Osteoblast (primary cell): ENCODE results near the gene MACROD2. TPM values are rescaled to one million over a fixed set of nuclear protein-coding genes. Genes with fewer than 3 reads are reported as not detected.

Experiments used
- DNase-seq: peaks from one replicate; pipeline ENCODE4 v3.0.0; 2011; ENCODE audit warnings: low spot score, mixed read lengths; ENCODE audit not compliant: insufficient read length; ENCODE audit errors: missing footprints
- H2AFZ ChIP-seq: 2 replicates; pipeline ENCODE4 v1.6.0; 2011; ENCODE audit warnings: mild to moderate bottlenecking, low read length
- H3K27ac ChIP-seq: 2 replicates; pipeline ENCODE4 v1.5.1; 2011; ENCODE audit warnings: mild to moderate bottlenecking, low read depth, low read length, moderate library complexity
- H3K27me3 ChIP-seq: 2 replicates; pipeline ENCODE4 v1.6.0; 2012; ENCODE audit warnings: mild to moderate bottlenecking, control low read depth, inconsistent platforms, low read length, moderate library complexity; ENCODE audit not compliant: insufficient read depth
- H3K36me3 ChIP-seq: 2 replicates; pipeline ENCODE4 v1.5.1; 2011; ENCODE audit warnings: mild to moderate bottlenecking, low read length, control low read depth, moderate library complexity; ENCODE audit not compliant: insufficient read depth
- H3K4me1 ChIP-seq: 2 replicates; pipeline ENCODE4 v1.5.1; 2011; ENCODE audit warnings: mild to moderate bottlenecking, low read length, control low read depth, moderate library complexity; ENCODE audit not compliant: insufficient read depth
- H3K4me2 ChIP-seq: 2 replicates; pipeline ENCODE4 v1.6.0; 2011; ENCODE audit warnings: mild to moderate bottlenecking, low read length; ENCODE audit not compliant: insufficient read depth
- H3K4me3 ChIP-seq: fragments of 200-600 bp; sonication (generic); 3 replicates; pipeline ENCODE4 v1.5.1; 2012; ENCODE audit warnings: mild to moderate bottlenecking, low read length, inconsistent platforms; ENCODE audit not compliant: insufficient read depth
- H3K79me2 ChIP-seq: 2 replicates; pipeline ENCODE4 v1.6.0; 2012; ENCODE audit warnings: mild to moderate bottlenecking, low read length, control low read depth, inconsistent platforms; ENCODE audit not compliant: insufficient read depth
- H3K9me3 ChIP-seq: 2 replicates; pipeline ENCODE4 v1.5.1; 2011; ENCODE audit warnings: low read depth, low read length, control low read depth
- H4K20me1 ChIP-seq: 2 replicates; pipeline ENCODE4 v1.6.0; 2012; ENCODE audit warnings: mild to moderate bottlenecking, low read length, control low read depth; ENCODE audit not compliant: insufficient read depth
- CTCF ChIP-seq: IDR thresholded peaks from 2 replicates; pipeline ENCODE4 v1.5.1; 2011; ENCODE audit warnings: mild to moderate bottlenecking, low read depth, low read length, moderate library complexity; ENCODE audit errors: extremely low read depth
- total RNA-seq: library from RNA; depleted of rRNA; stranded (reverse); fragments of >200 nt; gene quantifications from 2 replicates; pipeline ENCODE4 v1.2.3, GENCODE V29; 2012

MACROD2 gene
- total RNA-seq, 1 donor, result 4.0 TPM

- Histone ChIP-seq H3K4me3 (no peak overlapping the region), H3K9me3 (peaks cover 2% of the 10 kb centered on the region), H3K4me1 (no peaks in the 10 kb centered on the region), H3K27ac (no peak overlapping the region), H3K79me2 (no peaks in the 10 kb centered on the region), H4K20me1 (no peaks in the 10 kb centered on the region), H3K27me3 (no peaks in the 10 kb centered on the region), H3K4me2 (no peak overlapping the region), H3K36me3 (no peaks in the 10 kb centered on the region), H2AFZ (no peak overlapping the region)
- no peak for DNase-seq
- no peak for TF ChIP-seq CTCF
These were observed 1852.0 kb downstream of the MACROD2 start for GRCh38 chr20:15847196-15847784.

GRCh38 chr20:15848126-15848525 lies 1852.8 kb downstream of the MACROD2 start:
- Histone ChIP-seq H3K27me3 (no peaks in the 10 kb centered on the region), H2AFZ (no peak overlapping the region), H3K4me2 (no peak overlapping the region), H4K20me1 (no peaks in the 10 kb centered on the region), H3K4me3 (no peak overlapping the region), H3K27ac (no peak overlapping the region), H3K36me3 (no peaks in the 10 kb centered on the region), H3K4me1 (no peaks in the 10 kb centered on the region), H3K9me3 (peaks cover 2% of the 10 kb centered on the region), H3K79me2 (no peaks in the 10 kb centered on the region)
- TF ChIP-seq CTCF, result no peak
- DNase-seq, result no peak

- Histone ChIP-seq H3K36me3 (no peaks in the 10 kb centered on the region), H4K20me1 (no peaks in the 10 kb centered on the region), H3K27me3 (no peaks in the 10 kb centered on the region), H3K4me1 (no peaks in the 10 kb centered on the region), H3K27ac (no peak overlapping the region), H2AFZ (no peak overlapping the region), H3K4me2 (no peak overlapping the region), H3K9me3 (peaks cover 2% of the 10 kb centered on the region), H3K4me3 (no peak overlapping the region), H3K79me2 (no peaks in the 10 kb centered on the region)
- no peak for DNase-seq
- TF ChIP-seq CTCF, result no peak
These were observed 1853.8 kb downstream of the MACROD2 start for GRCh38 chr20:15848995-15849610.

GRCh38 chr20:15851576-15852215 lies 1856.4 kb downstream of the MACROD2 start:
- H3K79me2 ChIP-seq, result no peaks in the 10 kb centered on the region
- no peak for TF ChIP-seq CTCF

More at GRCh38 chr20:15851576-15852215, 1856.4 kb downstream of the MACROD2 start:
- no peaks in the 10 kb centered on the region for H3K4me1 ChIP-seq
- no peak overlapping the region for H2AFZ ChIP-seq
- peaks cover 2% of the 10 kb centered on the region for H3K9me3 ChIP-seq
- no peak for DNase-seq
- no peak overlapping the region for H3K27ac ChIP-seq
- H3K4me2 ChIP-seq, result no peak overlapping the region
- no peaks in the 10 kb centered on the region for H4K20me1 ChIP-seq
- H3K36me3 ChIP-seq, result no peaks in the 10 kb centered on the region
- H3K4me3 ChIP-seq, result no peak overlapping the region
- H3K27me3 ChIP-seq, result no peaks in the 10 kb centered on the region
